GM23248 (cell line): ENCODE measurements around the gene VPS13A. TPM values are rescaled to one million over a fixed set of nuclear protein-coding genes. Genes with fewer than 3 reads are reported as not detected.
A peak's percentile ranks its signal among the peaks of the same experiment; 100 is the strongest.

Experiments
- DNase-seq: peaks from one replicate; pipeline ENCODE4 v3.0.0-alpha.2; 2015
- H2AFZ ChIP-seq: fragments of 200-600 bp; sonication (generic); 2 replicates; pipeline ENCODE4 v1.6.1; 2016; ENCODE audit warnings: antibody characterized with exemption
- H3F3A ChIP-seq: fragments of 200-600 bp; sonication (generic); 2 replicates; pipeline ENCODE4 v1.6.1; 2016; ENCODE audit warnings: mild to moderate bottlenecking, antibody characterized with exemption, mixed run types; ENCODE audit not compliant: insufficient read depth
- H3K27ac ChIP-seq: fragments of 200-600 bp; sonication (generic); 2 replicates; pipeline ENCODE4 v1.5.1; 2016; ENCODE audit warnings: mild to moderate bottlenecking
- H3K27me3 ChIP-seq: fragments of 200-600 bp; sonication (generic); replicated peaks from 2 replicates; pipeline ENCODE4 v1.6.1; 2016; ENCODE audit warnings: mild to moderate bottlenecking; ENCODE audit not compliant: insufficient read depth
- H3K36me3 ChIP-seq: fragments of 200-600 bp; sonication (generic); 2 replicates; pipeline ENCODE4 v1.6.1; 2016; ENCODE audit warnings: low read depth, mild to moderate bottlenecking
- H3K4me1 ChIP-seq: fragments of 200-600 bp; sonication (generic); 2 replicates; pipeline ENCODE4 v1.6.1; 2016; ENCODE audit warnings: mild to moderate bottlenecking; ENCODE audit not compliant: insufficient read depth
- H3K4me2 ChIP-seq: fragments of 200-600 bp; sonication (generic); one replicate; pipeline ENCODE4 v1.6.1; 2016; ENCODE audit warnings: mild to moderate bottlenecking; ENCODE audit not compliant: unreplicated experiment
- H3K4me3 ChIP-seq: fragments of 200-600 bp; sonication (generic); 2 replicates; pipeline ENCODE4 v1.5.1; 2016; ENCODE audit warnings: mild to moderate bottlenecking
- H3K79me2 ChIP-seq: fragments of 200-600 bp; sonication (generic); 2 replicates; pipeline ENCODE4 v1.6.1; 2016; ENCODE audit warnings: mild to moderate bottlenecking; ENCODE audit not compliant: insufficient read depth
- H3K9ac ChIP-seq: fragments of 200-600 bp; sonication (generic); 2 replicates; pipeline ENCODE4 v1.6.1; 2016; ENCODE audit warnings: mild to moderate bottlenecking
- H3K9me2 ChIP-seq: fragments of 200-600 bp; sonication (generic); 2 replicates; pipeline ENCODE4 v1.6.1; 2016; ENCODE audit warnings: mixed run types, mild to moderate bottlenecking, moderate library complexity; ENCODE audit not compliant: insufficient read depth
- H3K9me3 ChIP-seq: fragments of 200-600 bp; sonication (generic); one replicate; pipeline ENCODE4 v1.6.1; 2017; ENCODE audit warnings: low read depth
- H4K20me1 ChIP-seq: fragments of 200-600 bp; sonication (generic); 2 replicates; pipeline ENCODE4 v1.6.0; 2016; ENCODE audit not compliant: insufficient read depth
- EZH2 ChIP-seq: fragments of 200-600 bp; sonication (generic); IDR thresholded peaks from 2 replicates; pipeline ENCODE4 v1.6.1; 2018; ENCODE audit warnings: antibody characterized with exemption, mild to moderate bottlenecking; ENCODE audit not compliant: insufficient read depth, poor library complexity, severe bottlenecking
- EZH2phosphoT487 ChIP-seq: fragments of 200-600 bp; sonication (generic); IDR thresholded peaks from 2 replicates; pipeline ENCODE4 v1.6.1; 2018; ENCODE audit warnings: antibody characterized with exemption, moderate library complexity, mild to moderate bottlenecking, low read depth; ENCODE audit not compliant: insufficient read depth
- WGBS, 2 experiments: methylation state at CpG; one replicate each; pipeline ENCODE4 v1.1.6; 2015 to 2017; ENCODE audit warnings: low lambda C conversion rate in 2 of 2, low coverage in 1 of 2; ENCODE audit errors: missing lambda C conversion rate in 2 of 2; 5-methylcytosine and 5-hydroxymethylcytosine counted together
- in situ Hi-C: fragments of 300-500 bp; cut with MboI; formaldehyde crosslinking; loops from 2 replicates; pipeline ENCODE4 v1.15.0; 2020
- polyA plus RNA-seq: library from polyadenylated mRNA; unstranded; fragments of >200 nt; fragmentation: Nextera tagmentation; extraction: Ambion mirVana; gene quantifications from 2 replicates; pipeline ENCODE4 v1.2.1, GENCODE V29; 2016
- total RNA-seq: library from RNA; depleted of rRNA; stranded (reverse); fragments of >200 nt; shearing (Covaris generic); gene quantifications from 2 replicates; pipeline ENCODE4 v1.2.3, GENCODE V29; 2014

VPS13A gene
- total and polyA plus RNA-seq, 2 experiments from 2014 or later, result 8.9 to 15.8 TPM

DNA sequence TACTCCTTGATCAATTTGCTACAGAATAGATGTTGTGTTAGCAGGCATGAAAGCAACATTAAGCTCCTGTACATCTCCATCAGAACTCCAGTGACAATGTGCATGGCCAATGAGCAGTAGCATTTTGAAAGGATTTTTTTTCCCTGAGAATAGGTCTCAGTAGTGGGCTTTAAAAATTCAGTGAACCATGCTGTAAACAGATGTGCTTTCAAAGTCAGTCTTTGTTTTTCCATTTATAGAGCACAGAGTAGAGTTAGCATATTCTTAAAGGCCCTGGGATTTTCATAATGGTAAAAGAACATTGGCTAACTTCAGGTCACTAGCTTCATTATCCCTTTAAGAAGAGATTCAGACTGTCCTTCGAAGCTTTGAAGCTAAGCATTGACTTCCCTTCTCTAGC lies 150.8 kb downstream of the VPS13A start:
- Histone ChIP-seq H3K27ac (no peak overlapping the region), H3F3A (no peaks in the 10 kb centered on the region), H3K36me3 (no peaks in the 10 kb centered on the region; the same call in 1 of the 2 replicates), H3K79me2 (no peaks in the 10 kb centered on the region), H3K27me3 (no peaks in the 10 kb centered on the region), H3K4me2 (no peak overlapping the region), H3K4me3 (no peak overlapping the region), H3K4me1 (no peaks in the 10 kb centered on the region), H3K9me3 (no peaks in the 10 kb centered on the region), H3K9me2 (no peaks in the 10 kb centered on the region), H2AFZ (no peak overlapping the region), H3K9ac (no peak overlapping the region), H4K20me1 (no peaks in the 10 kb centered on the region)
- in situ Hi-C loops, result no loop called here
- TF ChIP-seq EZH2phosphoT487 (no peak), EZH2 (no peak)
- no peak for DNase-seq
- WGBS, 2 experiments, result 88 to 89% methylated on average over 1 of the region's 1 CpG

GRCh38 chr9:77370064-77370463 lies 192.7 kb downstream of the VPS13A start:
- in situ Hi-C loops, result no loop called here
- Histone ChIP-seq H3K27ac (no peak overlapping the region), H3K27me3 (no peaks in the 10 kb centered on the region), H3K79me2 (no peaks in the 10 kb centered on the region), H3K36me3 (no peaks in the 10 kb centered on the region), H2AFZ (no peak overlapping the region), H3K9me3 (no peaks in the 10 kb centered on the region), H3K9ac (no peak overlapping the region), H4K20me1 (no peaks in the 10 kb centered on the region), H3K9me2 (no peaks in the 10 kb centered on the region), H3K4me3 (no peak overlapping the region), H3F3A (no peaks in the 10 kb centered on the region), H3K4me1 (no peaks in the 10 kb centered on the region), H3K4me2 (no peak overlapping the region)
- 97 to 98% methylated on average over 5 of the region's 5 CpGs for WGBS, 2 experiments
- no peak for TF ChIP-seq EZH2
- no peak for TF ChIP-seq EZH2phosphoT487
- DNase-seq, result no peak

GRCh38 chr9:77374266-77374665 lies 196.9 kb downstream of the VPS13A start:
- in situ Hi-C loops, result no loop called here
- TF ChIP-seq EZH2phosphoT487 (no peak), EZH2 (no peak)
- Histone ChIP-seq H3K36me3 (no peaks in the 10 kb centered on the region), H3K27ac (no peak overlapping the region), H3K9me3 (no peaks in the 10 kb centered on the region), H3K4me1 (no peaks in the 10 kb centered on the region), H3K79me2 (no peaks in the 10 kb centered on the region), H4K20me1 (no peaks in the 10 kb centered on the region), H3K9me2 (no peaks in the 10 kb centered on the region), H2AFZ (no peak overlapping the region), H3K9ac (no peak overlapping the region), H3K4me3 (no peak overlapping the region), H3K4me2 (no peak overlapping the region), H3K27me3 (no peaks in the 10 kb centered on the region), H3F3A (0 out of 2 replicates have a peak, but pooled peaks cover 5% of the 10 kb centered on the region)
- WGBS, 2 experiments, result 96 to 97% methylated on average over 3 of the region's 3 CpGs
- DNase-seq, result peak; percentile 23

GRCh38 chr9:77375956-77376532 lies 198.7 kb downstream of the VPS13A start:
- no peaks in the 10 kb centered on the region for H4K20me1 ChIP-seq
- H3K4me2 ChIP-seq, result no peak overlapping the region
- H2AFZ ChIP-seq, result no peak overlapping the region
- WGBS, 2 experiments, result 95 to 97% methylated on average over 6 of the region's 6 CpGs
- H3K9ac ChIP-seq, result no peak overlapping the region
- no peak overlapping the region for H3K4me3 ChIP-seq
- no peaks in the 10 kb centered on the region for H3K79me2 ChIP-seq
- H3K36me3 ChIP-seq, result no peaks in the 10 kb centered on the region
- H3K9me2 ChIP-seq, result no peaks in the 10 kb centered on the region
- in situ Hi-C loops, result no loop called here
- H3K4me1 ChIP-seq, result no peaks in the 10 kb centered on the region
- H3K9me3 ChIP-seq, result no peaks in the 10 kb centered on the region
- H3K27ac ChIP-seq, result no peak overlapping the region
- TF ChIP-seq EZH2phosphoT487 (no peak), EZH2 (no peak)
- H3K27me3 ChIP-seq, result no peaks in the 10 kb centered on the region
- H3F3A ChIP-seq, result 0 out of 2 replicates have a peak, but pooled peaks cover 5% of the 10 kb centered on the region
- DNase-seq, result peak; percentile 12

- H3F3A ChIP-seq, result peaks cover 9% of the 10 kb centered on the region; the same call in 1 of the 2 replicates
- H3K27ac ChIP-seq, result peak overlapping the region; percentile 13; the same call in 1 of the 2 replicates
- H3K4me2 ChIP-seq, result no peak overlapping the region
- H3K36me3 ChIP-seq, result no peaks in the 10 kb centered on the region
- H3K79me2 ChIP-seq, result no peaks in the 10 kb centered on the region
- no peak overlapping the region for H3K9ac ChIP-seq
- TF ChIP-seq EZH2phosphoT487 (no peak), EZH2 (no peak)
- H3K4me3 ChIP-seq, result no peak overlapping the region
- peaks cover 21% of the 10 kb centered on the region for H3K4me1 ChIP-seq
- H3K9me3 ChIP-seq, result no peaks in the 10 kb centered on the region
- in situ Hi-C loops, result no loop called here
- no peaks in the 10 kb centered on the region for H3K9me2 ChIP-seq
- H3K27me3 ChIP-seq, result no peaks in the 10 kb centered on the region
- H2AFZ ChIP-seq, result no peak overlapping the region
- no peaks in the 10 kb centered on the region for H4K20me1 ChIP-seq
- peak; percentile 58 for DNase-seq
These were observed 207.1 kb downstream of the VPS13A start for GRCh38 chr9:77384406-77384805.
